ENCODE data around the gene SLC27A3. TPM values are rescaled to one million over a fixed set of nuclear protein-coding genes. Genes with fewer than 3 reads are reported as not detected.

Gene SLC27A3
- total and polyA plus RNA-seq, 9 of the 15 experiments (the other 6 are each of a cell fraction or from before 2014, with no cell fraction given) = 0.57 to 5.2 (median 2.8) TPM

DNA sequence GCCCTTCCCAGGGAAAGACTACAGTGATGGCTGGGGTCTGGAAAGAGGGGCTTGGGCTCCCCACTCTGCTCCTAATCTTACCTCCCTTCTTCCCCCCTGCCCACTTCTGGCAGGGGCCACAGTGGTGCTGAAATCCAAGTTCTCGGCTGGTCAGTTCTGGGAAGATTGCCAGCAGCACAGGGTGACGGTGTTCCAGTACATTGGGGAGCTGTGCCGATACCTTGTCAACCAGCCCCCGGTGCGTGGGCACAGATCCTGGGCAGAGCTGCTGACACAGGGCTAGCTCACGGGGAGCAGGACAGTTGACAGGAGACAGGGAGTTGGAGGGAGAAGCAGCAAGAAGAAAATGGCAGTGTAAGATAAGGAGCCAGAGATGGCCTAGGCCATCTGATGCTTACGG lies 2.4 kb downstream of the SLC27A3 start:
- Histone ChIP-seq H3K9me1 (ENCODE audit: control insufficient read depth, insufficient read depth, low read length) (no peaks in the 10 kb centered on the region), H3K27ac (ENCODE audit: extremely low read depth, low read depth, low read length) (no peak overlapping the region), H3K9me3 (replicated peaks; ENCODE audit: control insufficient read depth, insufficient read depth, low read depth, low read length) (no peaks in the 10 kb centered on the region), H3K9ac (ENCODE audit: insufficient read depth in 1 of 2, low read depth in 2 of 2, low read length in 2 of 2) (0 out of 4 replicates have a peak overlapping the region, but pooled peaks of 1 of the 2 experiments have one; percentile 22), H4K20me1 (replicated peaks; ENCODE audit: control insufficient read depth, insufficient read depth, low read length) (no peaks in the 10 kb centered on the region), H3K36me3 (ENCODE audit: control insufficient read depth, insufficient read depth, low read length) (peaks cover 5% of the 10 kb centered on the region; the same call in 1 of the 3 replicates), H3K4me1 (replicated peaks in 1 of 2; ENCODE audit: control insufficient read depth in 2 of 2, insufficient read depth in 2 of 2, low read length in 2 of 2) (peaks cover 10 to 49% of the 10 kb centered on the region in 2 experiments), H2AFZ (ENCODE audit: low read depth, low read length) (no peak overlapping the region), H3K4me3 (no peak overlapping the region), H3K79me2 (ENCODE audit: control insufficient read depth, insufficient read depth, low read length) (no peaks in the 10 kb centered on the region), H3K4me2 (ENCODE audit: insufficient read depth, low read length) (no peak overlapping the region), H3K27me3 (ENCODE audit: control insufficient read depth in 2 of 2, insufficient read depth in 2 of 2, low read length in 2 of 2) (no peaks in the 10 kb centered on the region)
- ChIA-PET POLR2A (no interaction called here), CTCF (ENCODE audit: low intra/inter-chr PET ratio) (no interaction called here)
- peak in 1 of 4 experiments; percentile 30 for DNase-seq (ENCODE audit: extremely low read depth in 1 of 4, low spot score in 3 of 4)
- intact Hi-C loops (cut with micrococcal nuclease) (loop anchor here (10.0 kb wide), 1 partner anchor 263 kb away; no protein-coding TSS in a partner anchor), in situ Hi-C loops (cut with MboI) (loop anchor here (5.0 kb wide), 1 partner anchor 105 kb away; the partner anchor contains the start of gene ILF2)
- no TSS peak for BruUV-seq (replicated peaks)
- TF ChIP-seq EGR1 (conservative IDR thresholded peaks at IDR 0.05) (peak; percentile 76), RBM25 (IDR thresholded peaks at IDR 0.05; ENCODE audit: low read depth, low read length, severe bottlenecking) (no peak), SP1 (CRISPR knock-in tag; IDR thresholded peaks at IDR 0.05) (no peak), NFIC (IDR thresholded peaks at IDR 0.05) (peak; percentile 73)
- no peak for ATAC-seq
- FAIRE-seq = no peak
- WGBS (ENCODE audit: insufficient coverage, low coverage, missing lambda C conversion rate) = 27% methylated on average over 7 of the region's 7 CpGs

GRCh38 chr1:153778051-153778823 lies 3.0 kb downstream of the SLC27A3 start:
- intact Hi-C loops (cut with micrococcal nuclease) (loop anchor here (10.0 kb wide), 1 partner anchor 263 kb away; no protein-coding TSS in a partner anchor), in situ Hi-C loops (cut with MboI) (loop anchor here (5.0 kb wide), 1 partner anchor 106 kb away; the partner anchor contains the start of gene ILF2)
- DNase-seq (ENCODE audit: extremely low read depth in 1 of 4, low spot score in 3 of 4) (no peak), FAIRE-seq (no peak), ATAC-seq (no peak)
- ChIA-PET CTCF (ENCODE audit: low intra/inter-chr PET ratio) (no interaction called here), POLR2A (interaction anchor here (0.5 to 1.6 kb wide), 2 partner anchors 14 to 212 kb away, joined by 3 to 8 read pairs; partner anchors contain the start of gene RPS27)
- 56% methylated on average over 13 of the region's 22 CpGs for WGBS (ENCODE audit: insufficient coverage, low coverage, missing lambda C conversion rate)
- Histone ChIP-seq H3K4me2 (ENCODE audit: insufficient read depth, low read length) (no peak overlapping the region), H3K9ac (ENCODE audit: insufficient read depth in 1 of 2, low read depth in 2 of 2, low read length in 2 of 2) (peak overlapping the region in 1 of 2 experiments; percentile 43; a peak in 1 of 4 replicates), H3K36me3 (ENCODE audit: control insufficient read depth, insufficient read depth, low read length) (peaks cover 1% of the 10 kb centered on the region; the same call in 1 of the 3 replicates), H3K4me1 (replicated peaks in 1 of 2; ENCODE audit: control insufficient read depth in 2 of 2, insufficient read depth in 2 of 2, low read length in 2 of 2) (peaks cover 14 to 55% of the 10 kb centered on the region in 2 experiments), H3K9me1 (ENCODE audit: control insufficient read depth, insufficient read depth, low read length) (no peaks in the 10 kb centered on the region), H3K27ac (ENCODE audit: extremely low read depth, low read depth, low read length) (no peak overlapping the region), H3K27me3 (ENCODE audit: control insufficient read depth in 2 of 2, insufficient read depth in 2 of 2, low read length in 2 of 2) (no peaks in the 10 kb centered on the region), H3K79me2 (ENCODE audit: control insufficient read depth, insufficient read depth, low read length) (no peaks in the 10 kb centered on the region), H4K20me1 (replicated peaks; ENCODE audit: control insufficient read depth, insufficient read depth, low read length) (no peaks in the 10 kb centered on the region), H2AFZ (ENCODE audit: low read depth, low read length) (no peak overlapping the region), H3K4me3 (no peak overlapping the region), H3K9me3 (replicated peaks; ENCODE audit: control insufficient read depth, insufficient read depth, low read depth, low read length) (no peaks in the 10 kb centered on the region)
- BruUV-seq (replicated peaks) = no TSS peak
- TF ChIP-seq TEAD4 (IDR thresholded peaks at IDR 0.05; ENCODE audit: low read length) (no peak), TEAD4 (CRISPR knock-in tag; IDR thresholded peaks at IDR 0.05; ENCODE audit: borderline replicate concordance) (no peak), HNRNPL (IDR thresholded peaks at IDR 0.05; ENCODE audit: low read depth, low read length) (no peak), TAL1 (IDR thresholded peaks at IDR 0.05) (no peak), TSC22D4 (tag; IDR thresholded peaks at IDR 0.05) (no peak)
- TF ChIP-seq, protein P1, sequence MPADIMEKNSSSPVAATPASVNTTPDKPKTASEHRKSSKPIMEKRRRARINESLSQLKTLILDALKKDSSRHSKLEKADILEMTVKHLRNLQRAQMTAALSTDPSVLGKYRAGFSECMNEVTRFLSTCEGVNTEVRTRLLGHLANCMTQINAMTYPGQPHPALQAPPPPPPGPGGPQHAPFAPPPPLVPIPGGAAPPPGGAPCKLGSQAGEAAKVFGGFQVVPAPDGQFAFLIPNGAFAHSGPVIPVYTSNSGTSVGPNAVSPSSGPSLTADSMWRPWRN (IDR thresholded peaks at IDR 0.05; ENCODE audit: low read depth) = no peak

Measured in K562 (cell line).